Spinal cord (tissue), 10 donors: Measurements from ENCODE around the gene NPM1. TPM values are rescaled to one million over a fixed set of nuclear protein-coding genes. Genes with fewer than 3 reads are reported as not detected.

Experiments used
- DNase-seq, 6 donors: peaks; one replicate each; pipeline versions ENCODE4 v3.0.0 to v3.0.0-alpha.2; 2013 to 2015; ENCODE audit warnings: low spot score in 6 of 6, low read depth in 4 of 6
- H3K27ac ChIP-seq: one replicate; pipeline ENCODE4 v1.5.1; 2013; ENCODE audit warnings: low read depth, low read length, control low read depth
- H3K27me3 ChIP-seq: one replicate; pipeline ENCODE4 v1.6.1; 2013; ENCODE audit warnings: low read length; ENCODE audit not compliant: control insufficient read depth, insufficient read depth
- H3K36me3 ChIP-seq: one replicate; pipeline ENCODE4 v1.6.1; 2013; ENCODE audit warnings: low read length; ENCODE audit not compliant: control insufficient read depth, insufficient read depth
- H3K4me1 ChIP-seq: one replicate; pipeline ENCODE4 v1.6.1; 2013; ENCODE audit warnings: low read length; ENCODE audit not compliant: control insufficient read depth, insufficient read depth
- H3K4me3 ChIP-seq: one replicate; pipeline ENCODE4 v1.5.1; 2013; ENCODE audit warnings: low read depth, low read length, control low read depth
- H3K9me3 ChIP-seq: one replicate; pipeline ENCODE4 v1.6.1; 2013; ENCODE audit warnings: low read length; ENCODE audit not compliant: control insufficient read depth, insufficient read depth
- WGBS: methylation state at CpG from one replicate; pipeline ENCODE4 v1.1.5; 2013; ENCODE audit warnings: missing lambda C conversion rate; ENCODE audit not compliant: insufficient coverage; 5-methylcytosine and 5-hydroxymethylcytosine counted together
- polyA plus RNA-seq, 2 donors: library from polyadenylated mRNA; unstranded; fragments of 120-200 nt; gene quantifications; one replicate each; pipeline ENCODE4 v1.2.1, GENCODE V29; 2013; ENCODE audit not compliant: insufficient read length in 2 of 2
- small RNA-seq: library from RNA; depleted of rRNA; stranded (forward); fragments of <200 nt; gene quantifications from one replicate; pipeline ENCODE3, GENCODE V24; 2014; ENCODE audit warnings: low replicate concordance
- total RNA-seq, 2 donors: library from RNA; depleted of rRNA in 1 of 2; stranded (reverse); fragments of 120-200 nt in 1 of 2; fragments of >200 nt in 1 of 2; gene quantifications; one replicate each; pipeline versions ENCODE4 v1.2.3 to v1.2.4, GENCODE V29; 2013 to 2014
- donor health status: healthy.

The NPM1 gene
- total and polyA plus RNA-seq, 4 donors = 547 to 1,593 (median 729) TPM

DNA sequence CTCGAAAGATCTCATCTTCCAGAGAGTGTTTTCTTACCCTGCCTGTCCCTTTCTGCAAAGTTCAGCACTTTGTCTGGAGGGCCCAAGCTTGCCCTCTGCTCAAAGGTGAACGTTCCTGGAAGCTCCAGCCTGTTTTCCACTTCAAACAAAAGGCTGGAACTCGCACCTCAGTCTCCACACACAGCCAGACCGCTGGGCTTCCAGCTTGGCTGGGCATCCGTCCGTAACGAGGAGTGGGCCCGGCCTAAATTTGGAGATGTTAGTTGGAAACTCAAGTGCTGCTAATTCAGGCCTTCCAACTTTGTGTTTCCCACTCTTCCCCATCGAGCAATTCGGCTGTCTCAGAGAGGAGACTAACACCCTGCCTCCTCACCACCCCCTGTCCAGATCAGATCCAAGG is 66.9 kb downstream of the NPM1 start:
- no peaks in the 10 kb centered on the region for H3K36me3 ChIP-seq
- H3K27ac ChIP-seq = no peak overlapping the region
- no peak overlapping the region for H3K4me3 ChIP-seq
- H3K27me3 ChIP-seq = peaks cover 12% of the 10 kb centered on the region
- peaks cover 4% of the 10 kb centered on the region for H3K4me1 ChIP-seq
- WGBS = 61% methylated on average over 4 of the region's 10 CpGs
- DNase-seq = no peak
- H3K9me3 ChIP-seq = no peaks in the 10 kb centered on the region

GRCh38 chr5:171455522-171455921 is 67.9 kb downstream of the NPM1 start:
- Histone ChIP-seq H3K4me1 (peaks cover under 1% of the 10 kb centered on the region), H3K27me3 (peaks cover 5% of the 10 kb centered on the region), H3K4me3 (no peak overlapping the region), H3K9me3 (no peaks in the 10 kb centered on the region), H3K27ac (no peak overlapping the region), H3K36me3 (no peaks in the 10 kb centered on the region)
- DNase-seq = no peak
- WGBS = no CpG with 5 or more reads among the region's 2 CpGs

- 93% methylated on average over 17 of the region's 25 CpGs for WGBS
- Histone ChIP-seq H3K27me3 (no peaks in the 10 kb centered on the region), H3K9me3 (no peaks in the 10 kb centered on the region), H3K27ac (no peak overlapping the region), H3K4me3 (no peak overlapping the region), H3K36me3 (no peaks in the 10 kb centered on the region), H3K4me1 (no peaks in the 10 kb centered on the region)
- DNase-seq = no peak
Measured at GRCh38 chr5:171457208-171457981, 69.7 kb downstream of the NPM1 start.

- WGBS = 82% methylated on average over 6 of the region's 6 CpGs
- Histone ChIP-seq H3K27ac (no peak overlapping the region), H3K9me3 (no peaks in the 10 kb centered on the region), H3K27me3 (no peaks in the 10 kb centered on the region), H3K36me3 (no peaks in the 10 kb centered on the region), H3K4me1 (no peaks in the 10 kb centered on the region), H3K4me3 (no peak overlapping the region)
- DNase-seq = no peak
Measured at GRCh38 chr5:171459839-171460238, 72.2 kb downstream of the NPM1 start.

Small RNA genes lying within 50 kb of the gene (small RNA-seq; reads per million reads assigned to genes)
- gene AC091980.1 (not detected), gene MIR3912 (2.8 reads per million, percentile 92 among the genes with 10 or more reads in this experiment), gene RN7SL339P (not detected), gene SNORA70J (0.06 reads per million)

Other genes with a start within 250 kb of the NPM1 start
- 1 to 10 TPM in 1 of 2 donors, under 1 TPM in 1; 0.50 to 2.0 TPM for gene TLX3, start 78.6 kb upstream of the NPM1 start, total RNA-seq
- 10 to 100 TPM; 11.1 to 12.0 TPM for gene TLX3, start 78.6 kb upstream of the NPM1 start, polyA plus RNA-seq
- 1 to 10 TPM; 2.3 to 5.2 TPM for gene FGF18, start 31.8 kb downstream of the NPM1 start, total RNA-seq
- gene FGF18, start 31.8 kb downstream of the NPM1 start, polyA plus RNA-seq = 1 to 10 TPM; 2.8 to 4.3 TPM